Activated T-cell treated with anti-CD3 and anti-CD28 coated beads, Interleukin-2, amount 50 U/mL, for 48 hours (primary cell): ENCODE measurements around the gene HADHB.
A peak's percentile ranks its signal among the peaks of the same experiment; 100 is the strongest.

Experiments used
- DNase-seq, 2 experiments: peaks; one replicate each; pipeline ENCODE4 v3.0.0-alpha.2; 2020

The HADHB gene

DNA sequence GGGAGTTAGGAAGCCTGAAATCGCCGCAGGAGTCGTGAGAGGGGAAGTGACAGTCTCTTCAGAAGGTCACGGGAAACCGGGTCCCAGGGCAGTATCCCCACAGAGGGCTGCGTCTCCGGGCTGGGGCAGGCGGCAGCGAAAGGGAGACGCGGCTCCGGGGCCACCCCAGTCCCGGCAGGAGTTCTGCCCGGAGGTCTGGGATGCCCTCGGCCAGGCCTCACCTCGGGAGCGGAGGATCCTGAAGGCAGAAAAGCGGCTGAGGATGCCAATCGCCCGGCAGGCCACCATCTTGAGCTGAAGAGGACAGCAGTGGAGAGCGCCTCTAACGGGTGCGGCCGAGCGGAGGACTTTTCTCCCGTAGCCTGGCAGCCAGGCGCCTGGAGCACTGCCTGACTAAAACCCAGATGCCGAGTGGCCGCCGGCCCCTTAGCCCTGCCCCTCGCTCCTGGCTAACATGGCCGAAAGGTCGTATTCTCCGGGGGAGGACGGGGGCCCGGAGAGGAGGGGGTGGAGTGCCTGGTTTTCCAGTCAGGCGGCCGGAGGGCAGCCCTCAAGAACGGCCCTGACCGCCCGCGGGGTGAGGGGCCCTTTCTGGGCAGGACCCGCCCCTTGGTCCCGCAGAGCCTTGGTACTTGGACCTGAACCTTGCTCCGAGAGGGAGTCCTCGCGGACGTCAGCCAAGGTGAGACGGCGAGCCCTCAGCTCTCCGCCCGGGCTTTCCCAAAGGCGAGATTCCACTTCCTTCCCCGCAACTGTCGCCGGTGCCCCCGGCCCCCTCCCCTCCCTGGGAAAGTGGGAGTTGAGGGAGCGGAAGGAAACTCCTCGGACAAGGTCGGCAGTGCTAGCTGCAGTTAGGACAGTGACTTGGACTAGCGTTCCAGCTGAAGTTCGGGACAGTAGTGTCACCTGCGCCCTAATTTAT lies at the start of gene HADHB, which contains the start of gene HADHA:
TSS of gene HADHB (plus strand) at position 631 of the 922 bp plus-strand sequence. CDS start 9,316 bp downstream, outside the sequence.
TSS of gene HADHA (minus strand) at position 324 of the 922 bp plus-strand sequence. CDS start at position 288, 36 bp downstream.
- peak; percentile 92 to 93 for DNase-seq

GRCh38 chr2:26195040-26195984 lies 49.4 kb upstream of the HADHB start:
- DNase-seq, result no peak

GRCh38 chr2:26196683-26197418 lies 47.9 kb upstream of the HADHB start:
- no peak for DNase-seq

GRCh38 chr2:26197516-26197915 lies 47.2 kb upstream of the HADHB start:
- no peak for DNase-seq

DNA sequence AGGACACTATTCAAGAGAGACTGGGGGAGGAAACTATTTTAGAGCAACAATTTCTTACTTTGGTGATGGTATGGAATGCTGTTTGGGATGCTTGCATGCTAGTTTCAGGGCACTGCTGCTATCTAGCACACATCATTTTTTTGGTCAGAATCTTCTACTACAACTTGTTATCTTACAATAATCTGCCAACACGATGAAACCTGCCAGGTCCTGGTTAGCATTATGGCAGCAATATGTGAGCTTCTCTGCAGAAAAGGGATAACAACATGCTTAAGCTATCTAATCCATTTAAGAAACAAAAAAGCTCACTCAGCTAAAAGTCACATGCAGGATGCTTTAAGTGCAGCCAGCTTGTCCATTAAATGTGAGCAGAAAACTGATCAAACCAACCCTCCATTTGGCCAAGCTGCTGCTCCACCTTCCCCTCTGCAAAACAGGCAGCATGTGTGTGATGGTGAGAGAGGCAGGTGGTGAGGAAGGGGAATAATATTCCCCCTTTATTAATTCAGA lies 41.7 kb upstream of the HADHB start:
- DNase-seq, result no peak

GRCh38 chr2:26203906-26204305 lies 40.8 kb upstream of the HADHB start:
- no peak for DNase-seq

DNA sequence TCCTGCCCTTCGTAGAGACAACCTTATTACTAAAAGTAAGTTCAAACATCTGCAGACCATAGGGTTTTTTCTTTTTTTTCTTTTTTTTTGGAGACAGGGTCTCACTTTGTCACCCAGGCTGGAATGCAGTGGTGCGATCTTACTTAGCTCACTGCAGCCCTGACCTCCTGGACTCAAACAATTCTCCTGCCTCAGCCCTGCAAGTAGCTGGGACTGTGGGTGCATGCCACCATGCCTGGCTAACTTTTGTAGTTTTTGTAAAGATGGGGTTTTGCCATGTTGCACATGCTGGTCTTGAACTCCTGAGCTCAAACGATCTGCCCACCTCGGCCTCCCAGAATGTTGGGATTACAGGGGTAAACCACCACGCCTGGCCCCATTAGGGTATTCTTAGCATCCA lies 32.7 kb upstream of the HADHB start:
- no peak for DNase-seq

DNA sequence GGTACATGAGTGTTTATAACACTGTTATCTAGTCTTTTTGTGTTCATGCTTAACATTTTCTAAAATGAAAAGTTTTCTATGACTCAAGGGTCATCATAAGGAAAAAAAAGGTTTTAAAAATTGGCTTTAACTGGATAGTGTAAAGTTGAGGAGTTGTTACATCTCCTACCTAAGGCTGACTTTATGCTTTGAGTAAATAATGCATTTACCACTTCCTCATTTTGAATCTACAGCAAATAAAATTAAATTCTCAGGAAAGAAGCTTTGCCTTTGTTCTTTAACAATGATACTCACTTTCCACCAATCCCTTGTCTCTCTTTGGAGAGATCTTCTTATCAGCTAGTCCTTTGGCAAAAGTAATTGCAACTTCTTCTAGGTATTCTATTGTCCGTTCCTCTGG lies 30.0 kb upstream of the HADHB start:
- no peak for DNase-seq

DNA sequence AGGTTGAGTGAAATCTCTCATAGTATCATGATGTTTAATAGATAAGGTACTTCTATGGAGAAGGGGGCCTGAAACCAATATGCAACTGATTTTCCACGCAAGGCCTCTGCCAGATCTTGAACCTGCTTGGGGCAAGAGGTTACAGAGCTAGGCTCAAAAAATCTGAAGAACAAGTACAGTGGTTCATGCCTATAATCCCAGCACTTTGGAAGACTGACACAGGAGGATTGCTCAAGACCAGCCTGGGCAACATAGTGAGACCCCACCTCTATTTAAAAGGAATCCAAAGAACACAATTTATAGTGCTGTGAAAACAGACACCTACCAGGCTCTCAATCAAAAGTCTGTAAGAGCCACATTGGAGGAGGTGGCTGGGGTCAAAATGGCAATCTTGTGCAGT lies 28.9 kb upstream of the HADHB start:
- no peak for DNase-seq

- DNase-seq, result no peak
These were observed 28.2 kb upstream of the HADHB start for GRCh38 chr2:26216587-26216986.

GRCh38 chr2:26217720-26218119 lies 27.0 kb upstream of the HADHB start:
- DNase-seq, result no peak

GRCh38 chr2:26223018-26223417 lies 21.7 kb upstream of the HADHB start:
- no peak for DNase-seq

DNA sequence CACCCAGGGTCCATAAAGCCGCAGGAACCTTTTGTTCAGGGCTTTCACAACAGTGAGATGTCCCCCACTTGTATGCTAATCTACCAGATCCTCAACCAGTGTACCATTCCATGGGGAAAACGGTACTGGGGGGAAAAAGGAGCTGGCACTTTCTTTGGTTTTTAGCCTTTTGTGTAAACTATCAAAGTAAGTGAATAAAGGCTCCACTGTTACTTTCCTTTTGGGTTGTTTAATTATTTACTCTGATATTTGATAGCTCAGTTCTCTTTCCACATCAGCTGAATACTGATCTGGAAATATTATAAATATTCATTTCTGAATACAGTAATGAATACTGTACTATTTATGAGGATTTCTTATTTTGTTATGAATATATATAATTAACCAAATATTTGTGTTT lies 20.6 kb upstream of the HADHB start:
- DNase-seq, result no peak

GRCh38 chr2:26229595-26229994 lies 15.1 kb upstream of the HADHB start:
- no peak for DNase-seq

GRCh38 chr2:26230806-26231205 lies 13.9 kb upstream of the HADHB start:
- DNase-seq, result no peak

DNA sequence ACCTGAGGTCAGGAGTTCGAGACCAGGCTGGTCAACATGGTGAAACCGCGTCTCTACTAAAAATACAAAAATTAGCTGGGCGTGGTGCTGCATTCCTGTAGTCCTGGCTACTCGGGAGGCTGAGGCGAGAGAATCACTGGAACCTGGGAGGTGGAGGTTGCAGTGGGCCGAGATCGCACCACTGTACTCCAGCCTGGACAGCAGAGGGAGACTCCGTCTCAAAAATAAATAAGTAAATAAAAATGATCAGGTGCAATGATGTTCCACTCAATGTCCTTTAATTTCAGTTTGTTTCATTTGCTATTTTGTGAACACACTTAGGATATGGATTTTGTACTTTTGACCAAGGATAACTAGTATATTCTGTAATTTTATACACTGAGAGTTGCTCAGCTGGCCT lies 9.7 kb upstream of the HADHB start:
- DNase-seq, result no peak

- no peak for DNase-seq
These were observed 6.9 kb upstream of the HADHB start for GRCh38 chr2:26237868-26238267.

GRCh38 chr2:26238311-26238958 lies 6.3 kb upstream of the HADHB start:
- no peak for DNase-seq

GRCh38 chr2:26241928-26242436 lies 2.8 kb upstream of the HADHB start:
- DNase-seq, result no peak

DNA sequence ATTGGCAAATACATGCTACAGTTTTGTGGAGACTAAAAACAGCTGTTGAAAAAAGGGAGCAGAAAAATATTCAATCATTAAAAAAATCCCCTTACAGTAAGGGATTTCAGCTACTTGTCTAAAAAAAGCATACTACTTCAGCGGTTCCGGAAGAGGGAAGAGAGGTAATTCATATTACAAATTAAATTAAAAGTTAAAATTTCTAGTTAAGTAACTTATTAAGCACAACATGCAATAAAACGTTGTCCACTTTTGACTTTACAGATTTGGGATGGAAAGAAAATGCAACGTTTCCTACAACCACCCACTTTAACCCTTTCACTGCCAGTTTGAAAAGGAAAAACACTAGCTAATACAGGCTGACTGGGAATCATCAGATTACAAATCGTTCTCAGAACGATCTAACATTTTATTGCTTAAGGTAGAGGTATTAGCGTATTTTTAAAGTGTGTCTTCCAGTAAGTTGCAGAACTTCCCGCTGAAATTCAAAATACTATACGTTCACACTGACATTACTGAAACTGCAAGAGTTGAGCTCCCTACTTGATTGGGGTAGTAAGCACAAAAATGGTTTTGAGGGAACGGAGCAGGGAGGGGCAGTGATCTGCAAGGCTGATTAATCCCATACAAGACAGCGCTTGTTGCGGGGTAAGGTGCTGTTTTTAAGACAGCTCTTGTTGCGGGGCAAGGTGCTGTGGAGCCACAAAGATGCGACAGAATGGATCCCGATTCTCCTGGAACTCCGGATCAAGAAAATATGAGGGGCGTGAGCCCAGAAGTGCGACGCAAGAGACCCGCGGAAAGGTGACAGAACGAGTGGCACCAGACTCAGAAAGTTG lies 1.1 kb upstream of the HADHB start:
- no peak for DNase-seq

DNA sequence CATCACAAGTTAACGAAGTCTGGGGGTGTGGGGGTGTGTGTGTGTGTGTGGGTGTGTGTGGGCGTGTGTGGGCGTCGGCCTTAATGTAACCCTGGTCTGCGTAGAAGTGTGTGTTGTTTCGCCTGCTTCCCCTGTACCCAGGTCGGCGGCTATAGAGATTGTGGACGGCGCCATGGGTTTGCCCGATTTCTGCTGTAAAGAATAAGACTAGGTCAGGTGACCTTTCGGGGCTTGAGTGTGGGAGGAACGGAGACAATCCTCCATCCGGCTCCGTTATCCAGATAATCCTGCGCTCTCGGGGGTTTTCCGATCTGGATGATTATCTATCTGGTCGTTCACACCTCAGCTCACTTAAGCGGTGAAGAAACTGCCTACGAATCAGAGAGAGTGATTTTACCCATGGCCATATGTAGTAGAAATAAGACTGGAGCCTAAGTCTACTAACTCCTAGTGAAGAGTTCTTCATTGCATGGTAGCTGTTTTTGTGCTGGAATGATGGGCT lies 543 bp downstream of the HADHB start:
- peak; percentile 63 to 65 for DNase-seq
